NCI-H187 treated with DMSO at 0.1 percent for 48 hours (cell line): ENCODE measurements around the gene FANCC.

ENCODE experiments used
- DNase-seq: peaks from one replicate; lab custom pipeline; 2025; lab: John Stamatoyannopoulos, UW

Gene FANCC, protein sequence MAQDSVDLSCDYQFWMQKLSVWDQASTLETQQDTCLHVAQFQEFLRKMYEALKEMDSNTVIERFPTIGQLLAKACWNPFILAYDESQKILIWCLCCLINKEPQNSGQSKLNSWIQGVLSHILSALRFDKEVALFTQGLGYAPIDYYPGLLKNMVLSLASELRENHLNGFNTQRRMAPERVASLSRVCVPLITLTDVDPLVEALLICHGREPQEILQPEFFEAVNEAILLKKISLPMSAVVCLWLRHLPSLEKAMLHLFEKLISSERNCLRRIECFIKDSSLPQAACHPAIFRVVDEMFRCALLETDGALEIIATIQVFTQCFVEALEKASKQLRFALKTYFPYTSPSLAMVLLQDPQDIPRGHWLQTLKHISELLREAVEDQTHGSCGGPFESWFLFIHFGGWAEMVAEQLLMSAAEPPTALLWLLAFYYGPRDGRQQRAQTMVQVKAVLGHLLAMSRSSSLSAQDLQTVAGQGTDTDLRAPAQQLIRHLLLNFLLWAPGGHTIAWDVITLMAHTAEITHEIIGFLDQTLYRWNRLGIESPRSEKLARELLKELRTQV

DNA sequence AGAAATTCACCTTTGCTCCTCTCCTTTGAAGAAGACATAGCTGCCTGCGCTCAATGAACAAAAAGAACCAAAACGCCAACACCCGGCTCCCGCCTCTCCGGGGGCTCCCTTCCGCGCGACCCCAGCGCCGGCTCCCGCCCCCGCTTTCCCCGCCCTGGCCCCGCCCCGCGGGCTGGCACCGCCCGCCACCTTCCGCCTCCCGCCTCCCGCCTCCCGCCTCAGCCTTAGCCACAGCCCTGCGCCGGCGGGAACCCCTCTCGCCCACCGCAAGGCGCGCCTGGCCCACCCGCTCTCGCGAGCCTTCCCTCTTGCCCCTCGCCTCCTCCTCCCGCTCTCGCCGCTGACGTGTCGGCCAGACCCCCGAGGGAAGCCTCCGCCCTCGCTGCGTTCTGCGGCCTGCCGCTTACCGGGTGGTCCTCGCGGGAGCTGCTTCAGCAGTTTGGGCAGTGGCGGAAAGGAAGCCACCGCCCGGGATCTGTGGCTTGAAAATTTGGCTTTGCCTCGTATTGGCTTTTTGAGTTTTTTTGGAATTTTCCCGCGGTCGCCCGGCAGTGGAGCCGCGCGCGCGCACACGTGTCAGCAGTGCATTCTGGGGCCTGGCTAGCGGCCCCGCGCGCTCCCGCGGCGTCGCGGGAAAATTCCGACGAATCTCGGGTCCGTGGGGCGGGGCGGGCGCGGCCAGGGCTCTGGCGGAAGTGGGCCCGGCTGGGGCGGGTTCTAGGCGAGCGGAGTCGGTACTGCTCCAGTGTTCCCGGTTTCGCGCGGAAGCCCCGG lies at the start of gene FANCC:
FANCC (minus strand) TSS at position 591 of the 774 bp plus-strand sequence. CDS start 68,418 bp downstream, outside the sequence.
- no peak for DNase-seq

DNA sequence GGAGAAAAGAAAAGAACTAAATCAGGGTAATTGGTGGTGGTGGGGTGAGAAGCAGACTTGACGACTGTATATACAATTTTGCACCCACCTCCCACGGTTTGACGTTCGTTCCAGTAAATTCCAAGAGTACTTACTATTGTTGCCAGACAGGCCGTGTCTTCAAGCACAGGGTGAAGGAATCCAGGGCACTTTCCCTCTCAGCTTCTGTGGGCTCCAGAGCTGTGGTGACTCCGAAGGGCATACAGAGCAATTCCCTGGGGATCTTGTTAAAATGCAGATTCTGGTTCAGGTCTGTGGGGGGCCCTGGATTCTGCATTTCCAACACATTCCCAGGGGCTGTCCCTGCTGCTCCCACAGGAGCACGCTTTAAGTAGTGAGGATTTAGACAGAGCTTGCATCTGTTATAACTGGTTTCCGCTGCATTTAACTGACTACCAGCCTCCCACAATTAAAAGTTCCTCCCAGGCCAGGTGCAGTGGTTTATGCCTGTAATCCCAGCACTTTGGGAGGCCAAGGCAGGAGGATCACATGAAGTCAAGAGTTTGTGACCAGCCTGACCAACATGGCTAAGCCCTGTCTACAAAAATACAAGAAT lies 49.3 kb upstream of the FANCC start:
- DNase-seq = no peak

DNA sequence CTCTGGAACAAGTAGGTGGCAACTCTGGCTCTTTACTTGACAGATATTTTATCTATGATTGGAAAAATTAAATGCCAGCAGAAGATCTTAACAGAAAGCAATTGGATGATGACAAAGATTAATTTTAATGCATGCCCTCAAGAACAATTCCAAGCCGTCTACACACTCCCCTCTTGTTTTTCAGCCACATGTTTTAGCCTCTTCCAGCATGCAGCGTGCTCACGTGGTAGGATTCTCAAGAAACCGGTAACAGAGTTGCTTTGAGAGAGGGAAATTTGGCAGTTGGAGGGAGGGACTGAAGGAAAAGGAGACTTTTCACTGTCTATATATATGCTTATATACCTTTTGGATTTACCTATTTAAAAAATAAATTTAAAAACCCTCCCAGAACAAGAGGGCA lies 48.3 kb upstream of the FANCC start:
- no peak for DNase-seq

DNA sequence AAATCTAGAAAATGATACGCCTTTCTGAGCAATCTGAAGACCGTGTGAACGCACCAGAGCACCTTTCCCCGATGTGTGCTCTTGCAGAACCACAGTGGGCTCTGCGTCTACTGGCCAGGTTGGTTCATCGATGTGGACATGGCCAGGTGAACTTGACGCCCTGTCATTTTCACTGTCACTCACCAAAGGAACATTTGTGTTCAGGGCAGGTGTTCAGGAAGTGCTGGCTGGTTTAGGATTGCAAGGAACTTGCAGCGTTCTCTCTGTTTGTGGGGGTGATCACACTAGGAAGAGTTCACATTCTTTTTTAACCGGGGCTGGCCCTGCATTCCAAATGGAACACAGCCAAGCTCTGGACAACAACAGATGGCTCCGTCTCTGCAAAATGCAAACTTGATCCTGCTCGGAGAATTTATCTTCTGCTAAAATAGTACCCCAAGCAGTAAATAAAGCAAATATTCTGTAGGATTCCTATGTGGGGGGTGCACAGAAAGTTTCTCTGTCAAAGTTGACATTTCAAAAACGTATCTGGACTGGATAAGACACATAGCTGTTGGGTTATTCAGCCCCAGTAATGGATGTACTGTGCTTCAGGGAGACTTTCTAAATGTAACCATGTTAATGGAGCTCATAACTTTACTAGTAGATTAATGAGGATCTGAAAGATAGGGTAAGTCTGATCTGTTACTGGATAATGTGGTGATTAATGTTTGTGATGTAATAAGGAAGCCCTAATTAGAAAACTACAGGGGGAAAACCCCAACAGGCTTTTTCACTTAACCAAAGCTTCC lies 45.7 kb upstream of the FANCC start:
- no peak for DNase-seq

DNA sequence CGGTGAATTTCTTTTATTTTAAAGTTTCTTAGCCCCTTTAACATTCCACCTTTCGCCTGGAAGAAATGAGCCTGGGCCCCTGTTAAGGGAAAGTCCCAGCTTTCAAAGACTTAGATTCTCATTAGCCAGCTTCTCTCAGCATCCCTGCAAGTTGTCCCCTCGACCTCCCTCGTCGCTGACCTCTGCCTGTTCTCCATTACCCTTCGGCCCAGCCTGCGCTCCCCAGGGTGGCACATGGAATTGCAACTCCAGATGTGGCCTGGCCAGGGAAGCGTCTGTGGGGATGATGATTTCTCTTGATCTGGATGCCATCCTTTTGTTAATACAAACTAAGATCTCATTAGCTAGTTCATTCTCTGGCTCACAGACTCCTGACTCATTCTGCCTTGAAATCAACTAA lies 43.4 kb upstream of the FANCC start:
- no peak for DNase-seq

DNA sequence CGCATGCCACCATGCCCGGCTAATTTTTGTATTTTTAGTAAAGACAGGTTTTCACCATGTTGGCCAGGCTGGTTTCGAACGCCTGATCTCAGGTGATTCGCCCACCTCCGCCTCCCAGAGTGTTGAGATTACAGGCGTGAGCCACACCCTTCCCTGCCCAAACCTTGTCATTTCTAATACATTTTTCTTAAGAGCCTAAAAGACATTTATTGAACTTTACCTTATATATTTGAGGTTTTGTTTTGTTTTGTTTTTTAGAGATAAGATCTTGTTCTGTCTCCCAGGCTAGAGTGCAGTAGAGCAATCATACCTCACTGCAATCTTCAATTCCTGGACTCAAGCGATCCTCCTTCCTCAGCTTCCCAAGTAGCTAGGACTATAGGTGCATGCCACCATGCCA lies 39.8 kb upstream of the FANCC start:
- no peak for DNase-seq

DNA sequence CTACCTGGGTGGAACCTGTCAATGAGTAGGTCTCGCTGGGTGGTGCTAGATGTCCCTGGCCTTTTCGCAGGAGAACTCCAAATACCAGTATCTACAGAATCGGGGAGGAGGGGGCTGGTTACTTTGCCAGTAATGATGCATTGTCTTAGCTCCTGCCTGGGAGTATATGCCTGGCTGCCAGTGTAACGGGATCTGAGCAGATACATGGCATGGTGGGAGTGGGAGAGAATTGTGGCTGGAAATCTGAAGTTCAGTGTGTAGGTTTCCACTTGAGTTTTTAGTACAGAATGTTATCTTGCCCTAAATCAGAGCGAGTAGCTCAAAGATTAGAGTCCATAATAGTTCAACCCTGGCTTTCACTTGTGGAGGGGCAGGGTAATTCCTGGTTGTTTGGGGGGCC lies 38.0 kb upstream of the FANCC start:
- DNase-seq = no peak

DNA sequence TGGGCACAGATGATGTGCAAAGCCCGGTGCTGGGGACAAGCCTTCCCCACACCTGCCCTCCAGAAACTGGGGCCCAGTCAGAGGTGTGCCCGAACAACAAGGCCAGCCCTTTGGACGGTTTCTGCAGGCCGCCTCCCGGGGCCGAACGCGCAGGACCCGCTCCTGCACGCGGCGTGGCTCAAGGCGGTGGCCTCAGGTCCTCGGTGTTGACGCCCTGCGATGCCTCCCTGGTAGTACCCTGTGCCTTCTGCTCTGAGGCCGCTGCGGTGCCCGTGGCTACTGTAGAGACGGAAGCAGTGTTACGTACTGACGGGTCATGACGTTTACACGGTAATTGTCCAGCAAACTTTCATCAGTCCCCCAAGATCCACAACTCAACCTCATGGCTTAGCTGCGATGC lies 33.5 kb upstream of the FANCC start:
- DNase-seq = no peak

DNA sequence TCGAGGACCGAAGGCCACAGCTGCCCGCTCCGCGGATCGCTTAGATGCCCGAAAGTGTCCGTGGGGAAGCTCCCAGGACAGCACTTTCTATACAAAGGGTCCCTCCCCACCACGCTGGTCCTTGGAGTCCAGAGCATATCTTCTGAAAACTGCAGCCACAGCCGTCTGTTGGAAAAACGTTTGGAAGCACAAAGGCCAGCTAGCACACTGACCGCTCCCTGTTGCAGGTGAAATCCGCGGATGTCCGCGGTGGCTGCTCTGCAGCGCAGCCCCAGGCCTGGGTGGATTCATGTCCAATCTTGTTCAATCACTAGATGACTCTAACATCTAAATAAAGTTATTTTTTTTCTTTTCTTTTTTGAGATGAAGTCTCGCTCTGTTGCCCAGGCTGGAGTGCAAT lies 32.8 kb upstream of the FANCC start:
- no peak for DNase-seq

DNA sequence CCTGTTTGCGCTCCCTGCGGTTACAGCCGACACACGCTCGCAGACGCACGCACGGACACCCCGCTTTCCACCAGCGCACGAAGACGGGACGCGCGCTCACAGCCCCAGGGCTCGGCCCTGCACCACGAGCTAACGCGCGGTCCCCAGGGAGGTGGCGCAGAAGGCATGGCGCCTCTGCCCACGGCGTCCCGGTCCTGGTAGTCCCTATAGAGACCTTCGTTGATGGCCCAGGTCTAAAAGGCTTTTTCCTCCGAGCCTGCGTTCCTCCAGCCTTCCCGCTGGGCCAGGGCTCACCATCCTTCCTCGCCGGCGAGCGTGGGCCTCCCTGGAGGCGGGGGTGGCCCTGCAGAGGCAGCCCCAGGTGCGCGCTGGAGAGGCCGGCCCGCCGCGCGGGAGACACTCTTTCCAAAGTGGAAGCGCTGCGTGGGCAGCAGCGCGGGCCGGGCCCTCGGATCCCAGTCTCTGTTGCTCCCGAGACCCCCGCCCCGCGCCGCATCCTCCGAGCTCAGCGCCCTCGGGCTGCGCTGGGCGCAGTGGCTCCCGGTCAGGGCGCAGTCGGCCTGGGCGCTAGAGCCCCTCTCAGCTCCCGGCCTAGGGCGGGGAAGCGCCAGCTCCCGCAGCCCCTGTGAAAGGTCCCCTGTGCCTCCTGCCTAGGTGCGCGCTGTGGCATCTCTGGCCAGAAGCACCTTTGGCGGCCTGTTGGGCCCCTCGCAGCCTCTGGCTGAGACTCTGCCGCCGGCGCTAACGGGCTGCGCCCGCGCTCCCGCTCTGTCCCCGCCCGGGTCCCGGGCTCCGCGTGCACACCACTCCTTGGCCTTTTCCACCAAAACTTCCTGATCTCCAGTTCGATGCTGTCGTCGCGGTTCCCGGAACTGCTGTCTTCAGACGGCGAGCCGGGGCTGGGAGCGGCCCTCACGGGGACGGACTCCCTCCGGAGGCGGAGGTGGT lies 31.9 kb upstream of the FANCC start:
- DNase-seq = no peak

DNA sequence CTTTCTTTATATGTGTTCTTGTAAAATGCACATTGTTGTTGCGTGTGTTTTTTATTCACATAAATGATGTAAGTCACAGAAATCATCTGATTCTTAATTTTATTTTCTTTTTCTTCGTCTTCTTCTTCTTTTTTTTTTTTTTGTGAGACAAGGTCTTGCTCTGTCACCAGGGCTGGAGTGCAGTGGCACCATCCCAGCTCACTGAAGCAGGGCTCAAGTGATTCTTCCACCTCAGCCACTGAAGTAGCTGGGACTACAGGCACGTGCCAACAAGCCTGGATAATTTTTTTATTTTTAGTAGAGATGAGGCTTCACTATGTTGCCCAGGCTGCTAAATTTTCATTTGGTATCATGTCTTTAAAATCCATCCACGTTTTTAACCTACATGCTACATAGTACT lies 28.5 kb upstream of the FANCC start:
- no peak for DNase-seq

DNA sequence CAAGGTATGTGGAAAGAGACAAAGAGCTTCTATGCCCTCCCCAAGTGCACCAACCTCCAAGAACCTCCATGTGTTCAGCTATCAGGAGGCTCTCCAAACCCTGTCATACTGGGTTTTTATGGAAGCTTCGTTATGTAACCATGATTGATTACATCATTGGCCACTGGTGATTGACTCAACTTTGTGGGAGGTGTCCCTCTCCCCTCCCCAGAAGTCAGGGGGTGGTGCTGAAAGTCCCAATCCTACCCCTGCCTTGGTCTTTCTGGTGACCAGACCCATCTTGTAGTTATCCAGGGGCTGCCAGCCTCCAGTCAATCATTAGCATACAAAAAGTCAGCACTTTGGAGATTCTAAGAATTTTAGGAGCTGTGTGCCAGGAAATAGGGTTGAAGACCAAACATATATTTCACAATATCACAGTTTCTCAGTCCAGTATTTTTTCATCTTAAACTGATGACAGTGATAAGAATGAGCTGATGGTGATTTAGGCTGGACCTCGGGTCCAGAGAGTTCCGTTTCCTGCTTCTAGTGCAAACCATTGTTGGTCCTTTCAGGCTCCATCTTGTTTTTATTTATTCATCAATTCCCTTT lies 27.3 kb upstream of the FANCC start:
- no peak for DNase-seq

DNA sequence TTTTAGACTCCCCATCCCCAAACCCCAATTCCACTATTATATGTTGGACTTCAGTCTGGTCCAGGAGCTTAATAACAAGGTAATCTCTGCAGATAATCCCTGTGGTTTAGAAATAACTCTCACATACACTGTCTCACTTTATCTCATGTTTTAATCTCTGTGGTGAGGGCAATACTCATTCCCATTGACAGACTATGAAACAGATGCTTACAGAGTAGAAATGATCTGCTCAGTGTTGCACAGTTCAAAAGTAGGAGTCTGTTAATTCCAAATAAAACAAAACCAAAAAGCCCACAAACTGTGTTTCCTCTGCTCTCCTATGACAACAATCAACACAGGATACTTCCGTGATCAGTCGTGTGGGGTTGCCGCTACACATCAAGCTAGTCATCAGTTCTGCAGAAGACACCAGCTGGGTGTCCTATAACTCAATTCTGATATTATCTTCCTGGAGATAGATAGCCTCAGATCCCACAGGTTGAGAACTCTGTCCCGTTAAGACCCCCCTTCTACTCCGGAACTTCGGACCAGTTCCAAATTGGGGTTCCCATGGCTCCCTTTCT lies 26.3 kb upstream of the FANCC start:
- DNase-seq = no peak

DNA sequence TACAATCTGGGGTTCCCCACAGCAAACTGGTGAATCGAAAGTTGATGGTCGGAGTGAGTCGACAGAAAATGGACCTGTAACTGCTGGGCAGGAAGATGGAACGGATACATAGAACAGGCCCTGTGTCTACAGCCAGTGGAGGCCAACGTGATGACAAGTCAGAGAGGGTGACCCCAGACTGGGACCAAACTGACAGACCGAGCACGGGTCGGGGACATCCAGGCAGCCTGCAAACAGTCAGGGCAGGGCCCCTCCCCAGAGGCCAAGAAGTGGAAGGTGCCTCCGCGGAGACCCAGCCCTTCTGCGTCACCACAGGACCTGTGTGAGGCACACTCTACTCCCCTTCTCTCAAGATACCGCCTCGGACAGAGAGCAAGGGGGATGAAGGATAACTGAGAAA lies 25.1 kb upstream of the FANCC start:
- no peak for DNase-seq

DNA sequence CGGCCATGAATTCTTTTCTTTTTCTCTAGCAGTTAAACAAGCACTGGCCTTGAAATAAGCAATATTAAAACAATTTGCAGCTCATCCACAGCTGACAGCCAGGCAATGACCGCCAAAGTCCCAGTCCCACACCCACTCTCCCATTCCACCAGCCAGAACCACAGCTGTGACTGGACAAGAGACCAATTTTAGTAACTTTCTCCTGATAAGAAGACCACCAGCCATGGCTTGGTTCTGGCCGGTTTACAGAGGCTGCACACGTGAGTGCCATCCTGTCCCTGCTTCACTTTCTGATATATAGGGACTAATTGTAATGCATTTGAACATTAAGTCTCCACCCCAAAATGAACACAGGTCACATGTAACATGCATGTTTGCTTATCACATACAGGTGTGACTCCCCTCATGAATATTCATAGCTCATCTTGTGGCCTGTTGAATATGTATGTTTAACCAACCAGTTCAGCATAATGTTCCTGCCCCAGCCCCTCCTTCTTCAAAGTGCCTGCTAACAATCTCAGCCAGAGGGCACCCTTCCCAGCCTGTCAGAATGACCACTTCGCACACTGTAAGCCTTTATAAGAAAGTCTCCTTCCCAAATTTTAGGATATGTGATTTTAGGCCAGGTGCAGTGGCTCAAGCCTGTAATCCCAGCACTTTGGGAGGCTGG lies 23.9 kb upstream of the FANCC start:
- DNase-seq = no peak

DNA sequence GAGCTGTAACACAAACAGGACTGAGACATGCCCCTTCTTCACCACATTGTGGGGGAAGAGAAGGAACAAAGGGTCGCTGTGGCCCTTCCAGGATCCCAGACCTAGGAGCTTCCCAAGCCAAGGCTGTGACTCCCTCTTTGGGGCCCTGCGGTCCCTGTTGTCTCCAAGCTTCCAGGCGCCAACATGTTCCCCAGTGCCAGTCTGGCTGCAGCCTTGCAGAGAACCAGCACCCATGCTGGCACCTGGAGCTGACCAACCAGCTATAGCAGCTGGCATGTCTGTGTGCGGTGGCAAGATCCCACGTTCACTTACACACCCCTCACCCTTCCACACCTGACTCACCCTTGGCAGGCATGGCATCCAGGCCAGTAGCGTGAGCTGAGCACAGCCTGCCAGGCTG lies 20.7 kb upstream of the FANCC start:
- DNase-seq = no peak

DNA sequence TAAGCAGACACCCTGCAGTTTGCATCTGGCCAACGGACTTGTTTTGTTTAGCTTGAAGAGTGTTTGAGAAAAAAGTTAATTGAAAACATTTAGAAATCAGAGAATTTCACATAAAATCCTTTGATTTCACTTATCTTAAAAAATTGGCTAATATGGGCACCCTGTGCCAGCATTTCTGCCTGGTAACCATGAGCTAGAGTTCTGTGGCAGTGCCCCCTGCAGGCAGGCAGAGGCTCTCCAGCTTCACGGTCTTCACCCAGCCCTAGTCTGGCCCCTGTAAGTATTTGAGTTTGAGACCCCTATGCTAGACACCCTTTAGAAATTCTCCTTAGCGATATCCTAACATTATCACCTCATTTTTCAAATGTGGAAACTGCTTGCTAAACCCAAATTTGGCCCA lies 18.8 kb upstream of the FANCC start:
- no peak for DNase-seq

DNA sequence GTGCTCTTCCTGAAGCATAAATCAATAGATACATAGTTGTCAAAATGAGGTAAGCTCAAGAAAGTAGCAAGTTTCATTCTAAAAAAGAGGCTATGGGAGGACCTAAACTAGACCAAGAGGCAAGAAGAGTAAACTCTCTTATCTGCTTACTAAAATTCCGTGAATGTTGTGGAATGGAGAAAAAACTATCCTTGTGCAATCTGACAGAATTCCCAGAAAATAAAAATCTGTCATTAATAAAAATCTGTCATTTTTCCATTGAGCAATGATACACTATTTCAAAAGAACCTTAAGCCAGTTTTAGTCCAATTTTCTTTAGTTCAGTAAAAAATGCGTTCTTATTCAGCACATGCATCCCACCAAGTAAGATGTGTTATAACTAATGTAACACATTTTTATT lies 15.9 kb upstream of the FANCC start:
- no peak for DNase-seq

DNA sequence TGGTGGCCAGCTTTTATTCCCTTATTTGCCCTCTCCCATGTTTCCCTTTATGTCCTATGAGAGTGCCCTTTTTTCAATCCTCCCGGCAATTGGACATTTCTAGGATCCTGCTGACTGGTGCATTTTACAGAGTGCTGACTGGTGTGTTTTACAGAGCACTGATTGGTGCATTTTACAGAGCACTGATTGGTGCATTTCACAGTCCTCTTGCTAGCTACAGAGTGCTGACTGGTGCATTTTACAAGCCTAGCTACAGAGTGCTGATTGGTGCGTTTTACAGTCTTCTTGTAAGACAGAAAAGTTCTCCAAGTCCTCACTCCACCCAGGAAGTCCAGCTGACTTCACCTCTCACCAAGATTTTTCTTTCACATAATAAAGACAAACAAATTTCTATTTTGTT lies 15.4 kb upstream of the FANCC start:
- DNase-seq = no peak
